Measurements from ENCODE around the gene M6PR. TPM values are rescaled to one million over a fixed set of nuclear protein-coding genes. Genes with fewer than 3 reads are reported as not detected.

M6PR gene
- total and polyA plus RNA-seq, 10 of the 15 experiments (the other 5 are each of a cell fraction or from before 2014, with no cell fraction given), result 65.4 to 209 (median 139) TPM

- TF ChIP-seq ZBTB40 (IDR thresholded peaks at IDR 0.05; ENCODE audit: borderline replicate concordance) (peak; percentile 96), BACH1 (IDR thresholded peaks at IDR 0.05; ENCODE audit: borderline replicate concordance) (peak; percentile 68; the same call in 1 of the 2 replicates), NBN (IDR thresholded peaks at IDR 0.05) (peak; percentile 30; the same call in 1 of the 2 replicates), YY1 (IDR thresholded peaks at IDR 0.05; ENCODE audit: low read depth, low read length) (peak; percentile 48), BHLHE40 (IDR thresholded peaks at IDR 0.05; ENCODE audit: borderline replicate concordance in 1 of 2, low read depth in 2 of 2, low read length in 1 of 2) (peak; percentile 88 to 94), MXI1 (IDR thresholded peaks at IDR 0.05; ENCODE audit: low read depth, low read length) (peak; percentile 63; the same call in 1 of the 2 replicates), PKNOX1 (IDR thresholded peaks at IDR 0.05) (0 out of 2 replicates have a peak, but pooled peaks have one; percentile 20), SMAD5 (IDR thresholded peaks at IDR 0.05; ENCODE audit: low read depth) (peak; percentile 55), RELB (IDR thresholded peaks at IDR 0.05; ENCODE audit: low read depth) (peak; percentile 46; the same call in 1 of the 2 replicates), SMC3 (IDR thresholded peaks at IDR 0.05; ENCODE audit: borderline replicate concordance, low read length) (peak; percentile 39; the same call in 1 of the 2 replicates), RCOR1 (conservative IDR thresholded peaks at IDR 0.05; ENCODE audit: low read depth, low read length) (0 out of 2 replicates have a peak, but pooled peaks have one; percentile 24), ZNF217 (IDR thresholded peaks at IDR 0.05) (no peak), NFYB (IDR thresholded peaks at IDR 0.05; ENCODE audit: insufficient read depth, low read depth, low read length) (peak; percentile 66), ETV6 (conservative IDR thresholded peaks at IDR 0.05 in 1 of 2, IDR thresholded peaks at IDR 0.05 in 1 of 2; ENCODE audit: borderline replicate concordance in 1 of 2, low read depth in 1 of 2) (peak in 1 of 2 experiments; percentile 18; a peak in 1 of 4 replicates), E4F1 (IDR thresholded peaks at IDR 0.05; ENCODE audit: borderline replicate concordance, partially characterized antibody) (peak; percentile 60), SUPT20H (IDR thresholded peaks at IDR 0.05; ENCODE audit: borderline replicate concordance, control insufficient read depth, low read depth, low read length) (no peak)
Measured at GRCh38 chr12:8949342-8950220, at the start of gene M6PR (continued).

Data from GM12878 (cell line).